GM19023 (cell line): ENCODE measurements around the gene LCMT2.

Source experiments
- ATAC-seq: cut with Tn5 transposase; IDR thresholded peaks from one replicate; pipeline ENCODE4 v1.9.1; 2021; ENCODE audit warnings: mild to moderate bottlenecking, moderate library complexity; ENCODE audit not compliant: unreplicated experiment

LCMT2 gene

GRCh38 chr15:43276563-43277200, 53.7 kb downstream of the LCMT2 start:
- no peak for ATAC-seq

GRCh38 chr15:43275740-43276562, 54.4 kb downstream of the LCMT2 start:
- no peak for ATAC-seq

- no peak for ATAC-seq
Measured at GRCh38 chr15:43274136-43274535, 56.2 kb downstream of the LCMT2 start.
